ENCODE data around the gene CLNK. TPM values are rescaled to one million over a fixed set of nuclear protein-coding genes. Genes with fewer than 3 reads are reported as not detected.
"Not testable (repeated sequence)": the region's sequence is repeated elsewhere in the genome, so short reads cannot be mapped to it uniquely, and the experiment has no call there.

Gene CLNK
- total RNA-seq, 2 experiments from 2014 or later, result not detected

DNA sequence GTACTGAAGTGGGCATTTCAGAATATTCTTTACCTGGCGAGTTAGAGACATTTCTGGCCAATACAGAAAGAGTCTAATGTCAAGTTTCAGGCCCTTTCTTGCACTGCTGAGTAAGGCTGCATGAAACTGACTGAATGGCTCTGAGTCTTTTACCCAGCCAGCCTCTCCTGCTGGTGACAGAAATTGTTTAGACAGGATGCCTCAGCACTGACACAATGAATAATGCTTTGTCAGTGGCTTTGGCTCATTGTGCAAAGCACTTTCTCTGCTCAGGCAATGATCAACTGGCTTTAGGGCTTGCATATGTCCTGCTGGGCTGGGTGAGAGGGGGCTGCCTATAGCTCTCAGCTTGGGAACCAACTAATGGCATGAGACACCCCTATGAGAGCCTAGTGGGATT lies 45.5 kb downstream of the CLNK start:
- Mint-ChIP-seq H3K4me1 (peaks cover 9% of the 10 kb centered on the region), H3K27ac (no peak overlapping the region), H3K4me3 (no peak overlapping the region), H3K36me3 (peaks cover 6% of the 10 kb centered on the region), H3K9me3 (peaks cover 7% of the 10 kb centered on the region), H3K27me3 (no peaks in the 10 kb centered on the region)
- ATAC-seq (ENCODE audit: low read depth), result no peak
- DNase-seq, result no peak
- POLR2A ChIA-PET, result no interaction called here

GRCh38 chr4:10635091-10635490 lies 49.5 kb downstream of the CLNK start:
- H3K27me3 Mint-ChIP-seq, result peaks cover 11% of the 10 kb centered on the region
- no peak for ATAC-seq (ENCODE audit: low read depth)
- H3K27ac Mint-ChIP-seq, result no peak overlapping the region
- peaks cover 9% of the 10 kb centered on the region for H3K4me1 Mint-ChIP-seq
- no peak overlapping the region for H3K4me3 Mint-ChIP-seq
- DNase-seq, result no peak
- no peaks in the 10 kb centered on the region for H3K36me3 Mint-ChIP-seq
- POLR2A ChIA-PET, result no interaction called here
- H3K9me3 Mint-ChIP-seq, result no peaks in the 10 kb centered on the region

- Mint-ChIP-seq H3K9me3 (no peaks in the 10 kb centered on the region), H3K27me3 (peaks cover 19% of the 10 kb centered on the region), H3K4me1 (peaks cover 24% of the 10 kb centered on the region), H3K36me3 (no peaks in the 10 kb centered on the region), H3K27ac (no peak overlapping the region), H3K4me3 (peak overlapping the region; percentile 42)
- peak; percentile 43 for DNase-seq
- POLR2A ChIA-PET, result no interaction called here
- peak; percentile 87 for ATAC-seq (ENCODE audit: low read depth)
These were observed 55.2 kb downstream of the CLNK start for GRCh38 chr4:10629394-10629793.

DNA sequence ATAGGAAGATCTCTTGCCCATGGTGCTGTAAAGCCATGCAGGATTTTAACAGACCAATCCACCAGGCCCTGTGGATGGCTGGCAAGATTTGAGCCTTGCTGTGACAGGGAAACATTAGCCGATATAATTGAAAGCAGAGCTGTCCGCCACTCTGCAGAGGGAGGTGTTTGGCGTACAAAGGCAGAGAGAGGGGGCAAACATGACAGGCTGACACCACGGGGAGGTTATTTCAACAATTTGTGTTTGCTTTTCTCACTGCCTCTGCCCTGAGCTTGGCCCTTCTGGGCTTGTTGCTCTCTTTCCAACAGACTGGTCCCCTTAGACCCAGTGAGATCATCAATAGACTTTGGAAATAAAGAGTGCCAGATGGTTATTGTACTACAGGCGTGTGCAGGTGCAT lies 59.4 kb downstream of the CLNK start:
- peaks cover 9% of the 10 kb centered on the region for H3K27me3 Mint-ChIP-seq
- no peaks in the 10 kb centered on the region for H3K36me3 Mint-ChIP-seq
- no peak overlapping the region for H3K4me3 Mint-ChIP-seq
- no peak for DNase-seq
- POLR2A ChIA-PET, result no interaction called here
- peaks cover 16% of the 10 kb centered on the region for H3K4me1 Mint-ChIP-seq
- no peaks in the 10 kb centered on the region for H3K9me3 Mint-ChIP-seq
- peak overlapping the region; percentile 20 for H3K27ac Mint-ChIP-seq
- no peak for ATAC-seq (ENCODE audit: low read depth)

- ATAC-seq (ENCODE audit: low read depth) (no peak), DNase-seq (no peak)
- H3K4me3 Mint-ChIP-seq, result no peak overlapping the region
- POLR2A ChIA-PET, result no interaction called here
- no peaks in the 10 kb centered on the region for H3K9me3 Mint-ChIP-seq
- H3K36me3 Mint-ChIP-seq, result no peaks in the 10 kb centered on the region
- H3K4me1 Mint-ChIP-seq, result peaks cover 8% of the 10 kb centered on the region
- H3K27ac Mint-ChIP-seq, result no peak overlapping the region
- peaks cover 11% of the 10 kb centered on the region for H3K27me3 Mint-ChIP-seq
These were observed 60.7 kb downstream of the CLNK start for GRCh38 chr4:10623862-10624261.

- peaks cover 8% of the 10 kb centered on the region for H3K4me1 Mint-ChIP-seq
- ATAC-seq (ENCODE audit: low read depth) (no peak), DNase-seq (no peak)
- H3K27ac Mint-ChIP-seq, result no peak overlapping the region
- no peak overlapping the region for H3K4me3 Mint-ChIP-seq
- H3K9me3 Mint-ChIP-seq, result no peaks in the 10 kb centered on the region
- no peaks in the 10 kb centered on the region for H3K36me3 Mint-ChIP-seq
- POLR2A ChIA-PET, result no interaction called here
- peaks cover 11% of the 10 kb centered on the region for H3K27me3 Mint-ChIP-seq
These were observed 61.3 kb downstream of the CLNK start for GRCh38 chr4:10623241-10623640.

- peaks cover 8% of the 10 kb centered on the region for H3K4me1 Mint-ChIP-seq
- DNase-seq, result no peak
- H3K4me3 Mint-ChIP-seq, result no peak overlapping the region
- H3K9me3 Mint-ChIP-seq, result no peaks in the 10 kb centered on the region
- peaks cover 9% of the 10 kb centered on the region for H3K27me3 Mint-ChIP-seq
- no peak overlapping the region for H3K27ac Mint-ChIP-seq
- no peaks in the 10 kb centered on the region for H3K36me3 Mint-ChIP-seq
- POLR2A ChIA-PET, result no interaction called here
- ATAC-seq (ENCODE audit: low read depth), result no peak
These were observed 61.8 kb downstream of the CLNK start for GRCh38 chr4:10622728-10623127.

DNA sequence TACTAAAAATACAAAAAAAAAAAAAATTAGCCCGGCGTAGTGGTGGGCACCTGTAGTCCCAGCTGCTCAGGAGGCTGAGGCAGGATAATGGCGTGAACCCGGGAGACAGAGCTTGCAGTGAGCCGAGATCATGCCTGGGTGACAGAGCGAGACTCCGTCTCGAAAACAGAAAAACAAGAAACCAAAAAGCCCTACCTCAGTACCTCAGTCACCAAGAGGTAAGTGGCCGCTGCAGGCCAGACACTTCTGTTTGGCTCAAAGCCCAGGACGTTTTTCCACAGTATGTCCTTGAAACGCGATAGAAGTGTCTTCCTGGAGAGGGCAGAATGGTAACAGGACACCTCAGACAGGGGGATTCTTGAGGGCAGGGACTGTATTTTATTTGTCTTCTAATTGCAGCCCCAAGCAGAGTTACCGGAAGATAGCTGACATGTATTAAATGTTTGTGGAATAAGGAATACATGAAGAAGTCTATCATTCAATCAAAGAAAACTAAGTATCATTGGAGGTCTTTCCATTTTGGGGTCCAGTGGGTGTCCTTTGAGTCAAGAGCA lies 63.6 kb downstream of the CLNK start:
- Mint-ChIP-seq H3K27me3 (peaks cover 6% of the 10 kb centered on the region), H3K9me3 (no peaks in the 10 kb centered on the region), H3K4me3 (no peak overlapping the region), H3K27ac (no peak overlapping the region), H3K36me3 (no peaks in the 10 kb centered on the region), H3K4me1 (peaks cover 4% of the 10 kb centered on the region)
- POLR2A ChIA-PET, result no interaction called here
- DNase-seq (no peak), ATAC-seq (ENCODE audit: low read depth) (no peak)

DNA sequence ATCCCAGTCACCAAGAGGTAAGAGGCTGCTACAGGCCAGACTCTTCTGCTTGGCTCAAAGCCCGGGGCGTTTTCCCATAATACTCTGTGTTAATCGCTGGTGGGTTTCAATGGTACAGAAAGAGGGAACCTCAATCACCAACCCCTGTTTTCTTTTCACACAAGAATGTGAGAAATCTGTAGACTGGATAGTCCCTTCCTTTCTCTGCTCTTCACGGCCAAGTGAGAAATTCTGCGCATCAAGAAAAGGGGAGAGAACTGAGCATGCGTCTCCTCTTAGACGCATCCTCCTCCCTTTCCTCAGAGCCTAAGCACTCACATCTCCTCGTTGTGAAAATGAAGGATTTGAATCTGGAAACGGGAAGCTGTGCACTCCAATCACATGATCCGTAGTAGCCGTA lies 64.7 kb downstream of the CLNK start:
- H3K4me1 Mint-ChIP-seq, result no peaks in the 10 kb centered on the region
- H3K4me3 Mint-ChIP-seq, result no peak overlapping the region
- peaks cover 4% of the 10 kb centered on the region for H3K27me3 Mint-ChIP-seq
- H3K27ac Mint-ChIP-seq, result no peak overlapping the region
- DNase-seq (no peak), ATAC-seq (ENCODE audit: low read depth) (no peak)
- no peaks in the 10 kb centered on the region for H3K36me3 Mint-ChIP-seq
- POLR2A ChIA-PET, result no interaction called here
- H3K9me3 Mint-ChIP-seq, result no peaks in the 10 kb centered on the region

DNA sequence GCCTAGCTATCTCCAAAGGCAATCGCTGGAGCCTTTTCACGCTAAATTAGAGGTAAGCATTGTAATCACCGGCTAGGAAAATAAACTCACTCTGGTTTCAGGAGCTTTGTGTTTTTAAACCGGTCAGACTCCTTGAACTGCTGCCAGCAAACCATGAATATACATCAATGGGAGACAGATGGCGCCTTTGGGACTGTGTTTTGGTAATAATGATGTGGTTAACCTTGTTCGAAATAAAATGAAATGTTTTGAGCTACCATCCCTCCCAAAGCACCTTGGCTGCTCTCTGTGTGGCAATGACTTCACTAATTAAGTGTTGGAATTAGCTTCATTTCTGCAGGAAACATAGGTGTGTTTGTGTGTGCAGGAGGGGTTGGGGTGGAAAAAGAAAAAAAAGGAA lies 65.3 kb downstream of the CLNK start:
- H3K9me3 Mint-ChIP-seq, result no peaks in the 10 kb centered on the region

DNA sequence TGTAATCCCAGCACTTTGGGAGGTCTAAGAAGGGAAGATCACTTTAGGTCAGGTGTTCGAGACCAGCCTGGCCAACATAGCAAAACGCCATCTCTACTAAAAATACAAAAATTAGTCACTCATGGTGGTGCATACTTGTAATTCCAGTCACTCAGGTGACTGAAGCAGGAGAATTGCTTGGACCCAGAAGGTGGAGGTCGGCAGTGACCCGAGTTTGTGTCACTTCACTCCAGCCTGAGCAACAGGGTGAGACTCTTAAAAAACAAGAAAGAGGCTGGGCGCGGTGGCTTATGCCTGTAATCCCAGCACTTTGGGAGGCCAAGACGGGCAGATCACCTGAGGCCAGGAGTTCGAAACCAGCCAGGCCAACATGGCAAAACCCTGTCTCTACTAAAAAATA lies 69.6 kb downstream of the CLNK start:
- DNase-seq; H3K27me3 Mint-ChIP-seq; H3K27ac Mint-ChIP-seq; H3K36me3 Mint-ChIP-seq; ATAC-seq (ENCODE audit: low read depth); H3K4me1 Mint-ChIP-seq; H3K9me3 Mint-ChIP-seq; H3K4me3 Mint-ChIP-seq; POLR2A ChIA-PET: not testable (repeated sequence)

More for the DNA sequence above, 65.3 kb downstream of the CLNK start:
- DNase-seq (no peak), ATAC-seq (ENCODE audit: low read depth) (no peak)
- Mint-ChIP-seq H3K27ac (no peak overlapping the region), H3K36me3 (no peaks in the 10 kb centered on the region), H3K4me3 (no peak overlapping the region), H3K27me3 (peaks cover 4% of the 10 kb centered on the region), H3K4me1 (no peaks in the 10 kb centered on the region)
- POLR2A ChIA-PET, result no interaction called here

GRCh38 chr4:10613926-10614478 lies 70.6 kb downstream of the CLNK start:
- Mint-ChIP-seq H3K4me1 (no peaks in the 10 kb centered on the region), H3K9me3 (no peaks in the 10 kb centered on the region), H3K36me3 (no peaks in the 10 kb centered on the region), H3K27me3 (peaks cover 4% of the 10 kb centered on the region), H3K27ac (no peak overlapping the region), H3K4me3 (no peak overlapping the region)
- POLR2A ChIA-PET, result no interaction called here
- no peak for ATAC-seq (ENCODE audit: low read depth)
- DNase-seq, result no peak

DNA sequence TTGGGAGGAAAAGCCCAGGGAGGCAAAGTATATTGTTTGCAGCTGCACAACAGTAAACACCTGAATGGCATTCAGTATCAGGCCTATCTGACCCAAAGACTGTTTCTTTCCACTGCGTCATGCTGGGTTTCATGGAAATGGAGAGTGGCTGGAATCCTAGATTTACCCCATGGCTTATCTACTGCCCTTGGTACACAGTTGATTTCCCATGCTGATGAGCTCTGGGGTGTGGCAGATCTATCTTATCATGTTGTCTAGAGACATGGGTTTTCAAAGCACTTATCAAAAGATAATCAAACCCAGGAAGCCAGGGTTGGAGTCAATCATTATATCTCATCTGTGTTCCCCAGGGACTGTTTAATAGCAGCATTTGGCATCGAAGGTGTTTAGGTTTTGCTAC lies 72.1 kb downstream of the CLNK start:
- DNase-seq (no peak), ATAC-seq (ENCODE audit: low read depth) (no peak)
- Mint-ChIP-seq H3K27me3 (peaks cover 4% of the 10 kb centered on the region), H3K4me1 (no peaks in the 10 kb centered on the region), H3K27ac (no peak overlapping the region), H3K4me3 (no peak overlapping the region), H3K36me3 (no peaks in the 10 kb centered on the region), H3K9me3 (no peaks in the 10 kb centered on the region)
- POLR2A ChIA-PET, result no interaction called here

DNA sequence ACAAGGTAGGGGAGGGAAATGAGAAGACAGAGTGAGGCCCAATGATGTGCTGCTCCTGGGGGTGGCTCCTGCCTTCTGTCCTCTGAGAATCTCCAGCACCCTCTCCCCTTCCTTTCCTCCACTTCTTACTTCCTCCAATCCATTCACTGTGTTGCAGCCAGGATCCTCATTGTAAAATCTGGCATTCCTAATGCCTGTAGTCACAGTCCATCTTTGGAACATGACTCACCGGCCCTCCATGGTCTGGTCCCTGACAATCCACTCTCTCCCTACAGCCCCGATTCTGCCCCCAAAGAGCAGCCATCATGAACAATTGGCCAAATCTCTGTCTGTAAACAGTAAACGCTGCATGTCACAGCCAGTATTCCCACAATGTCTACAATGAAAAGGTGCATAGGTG lies 72.9 kb downstream of the CLNK start:
- ATAC-seq (ENCODE audit: low read depth), result no peak
- Mint-ChIP-seq H3K4me3 (no peak overlapping the region), H3K27me3 (peaks cover 4% of the 10 kb centered on the region), H3K27ac (no peak overlapping the region), H3K36me3 (no peaks in the 10 kb centered on the region), H3K9me3 (no peaks in the 10 kb centered on the region), H3K4me1 (no peaks in the 10 kb centered on the region)
- POLR2A ChIA-PET, result no interaction called here
- DNase-seq, result no peak

Measured in activated naive CD8-positive, alpha-beta T cell treated with anti-CD3 and anti-CD28 coated beads, Interleukin-2, amount 10 ng/mL, durations not matched to agents 7 days and 5 days (primary cell).